ENCODE data around the gene LLGL1.

Gene LLGL1

GRCh38 chr17:18270046-18270931 lies 44.9 kb downstream of the LLGL1 start:
- DNase-seq (ENCODE audit: low read depth): no peak

- DNase-seq (ENCODE audit: low read depth): no peak
These were observed 51.6 kb downstream of the LLGL1 start for GRCh38 chr17:18277076-18277475.

- DNase-seq (ENCODE audit: low read depth): no peak
These were observed 53.4 kb downstream of the LLGL1 start for GRCh38 chr17:18278867-18279266.

- DNase-seq (ENCODE audit: low read depth): no peak
These were observed 54.8 kb downstream of the LLGL1 start for GRCh38 chr17:18280249-18280648.

- DNase-seq (ENCODE audit: low read depth): no peak
These were observed 55.4 kb downstream of the LLGL1 start for GRCh38 chr17:18280766-18281371.

GRCh38 chr17:18281788-18282187 lies 56.4 kb downstream of the LLGL1 start:
- DNase-seq (ENCODE audit: low read depth): no peak

- DNase-seq (ENCODE audit: low read depth): no peak
These were observed 59.9 kb downstream of the LLGL1 start for GRCh38 chr17:18285296-18285695.

- no peak for DNase-seq (ENCODE audit: low read depth)
These were observed 66.5 kb downstream of the LLGL1 start for GRCh38 chr17:18291718-18292540.

Data from T follicular helper cell (primary cell).